ENCODE results near the gene SENP3.

The SENP3 gene

GRCh38 chr17:7560172-7561027, 1.3 kb upstream of the SENP3 start:
- DNase-seq (ENCODE audit: insufficient read length, low spot score) (no peak), FAIRE-seq (no peak)
- TF ChIP-seq POLR2A (IDR thresholded peaks at IDR 0.05; ENCODE audit: low read depth, low read length): no peak

- FAIRE-seq: no peak
- peak; percentile 7; the same call in 1 of the 2 replicates for TF ChIP-seq POLR2A (IDR thresholded peaks at IDR 0.05; ENCODE audit: low read depth, low read length)
- DNase-seq (ENCODE audit: insufficient read length, low spot score): peak; percentile 90
Observed at GRCh38 chr17:7561028-7561575, 617 bp upstream of the SENP3 start.

GRCh38 chr17:7562208-7562605, 488 bp downstream of the SENP3 start:
- no peak for TF ChIP-seq POLR2A (IDR thresholded peaks at IDR 0.05; ENCODE audit: low read depth, low read length)
- DNase-seq (ENCODE audit: insufficient read length, low spot score): no peak
- FAIRE-seq: no peak

GRCh38 chr17:7563115-7563869, 1.6 kb downstream of the SENP3 start:
- FAIRE-seq: no peak
- DNase-seq (ENCODE audit: insufficient read length, low spot score): no peak
- no peak for TF ChIP-seq POLR2A (IDR thresholded peaks at IDR 0.05; ENCODE audit: low read depth, low read length)

- DNase-seq (ENCODE audit: insufficient read length, low spot score) (no peak), FAIRE-seq (no peak)
- TF ChIP-seq POLR2A (IDR thresholded peaks at IDR 0.05; ENCODE audit: low read depth, low read length): no peak
Observed at GRCh38 chr17:7569571-7569970, 7.9 kb downstream of the SENP3 start.

- no peak for FAIRE-seq
- TF ChIP-seq POLR2A (IDR thresholded peaks at IDR 0.05; ENCODE audit: low read depth, low read length): no peak
- no peak for DNase-seq (ENCODE audit: insufficient read length, low spot score)
Observed at GRCh38 chr17:7570351-7570750, 8.6 kb downstream of the SENP3 start.

- no peak for FAIRE-seq
- DNase-seq (ENCODE audit: insufficient read length, low spot score): no peak
- peak; percentile 40; the same call in 1 of the 2 replicates for TF ChIP-seq POLR2A (IDR thresholded peaks at IDR 0.05; ENCODE audit: low read depth, low read length)
Observed at GRCh38 chr17:7572338-7572587, 10.5 kb downstream of the SENP3 start.

GRCh38 chr17:7572588-7573323, 11.0 kb downstream of the SENP3 start:
- peak; percentile 90 for TF ChIP-seq POLR2A (IDR thresholded peaks at IDR 0.05; ENCODE audit: low read depth, low read length)
- no peak for FAIRE-seq

GRCh38 chr17:7573324-7574080, 11.8 kb downstream of the SENP3 start:
- 0 out of 2 replicates have a peak, but pooled peaks have one; percentile 30 for TF ChIP-seq POLR2A (IDR thresholded peaks at IDR 0.05; ENCODE audit: low read depth, low read length)
- FAIRE-seq (no peak), DNase-seq (ENCODE audit: insufficient read length, low spot score) (peak; percentile 58)

More at GRCh38 chr17:7572588-7573323, 11.0 kb downstream of the SENP3 start:
- peak; percentile 96 for DNase-seq (ENCODE audit: insufficient read length, low spot score)

GRCh38 chr17:7574176-7574953, 12.6 kb downstream of the SENP3 start:
- FAIRE-seq (no peak), DNase-seq (ENCODE audit: insufficient read length, low spot score) (no peak)
- TF ChIP-seq POLR2A (IDR thresholded peaks at IDR 0.05; ENCODE audit: low read depth, low read length): no peak

GRCh38 chr17:7575481-7575883, 13.8 kb downstream of the SENP3 start:
- DNase-seq (ENCODE audit: insufficient read length, low spot score) (no peak), FAIRE-seq (no peak)
- no peak for TF ChIP-seq POLR2A (IDR thresholded peaks at IDR 0.05; ENCODE audit: low read depth, low read length)

- TF ChIP-seq POLR2A (IDR thresholded peaks at IDR 0.05; ENCODE audit: low read depth, low read length): no peak
- FAIRE-seq (no peak), DNase-seq (ENCODE audit: insufficient read length, low spot score) (no peak)
Observed at GRCh38 chr17:7575959-7576358, 14.2 kb downstream of the SENP3 start.

Measured in H54 (cell line).